ENCODE data around the gene POC5. TPM values are rescaled to one million over a fixed set of nuclear protein-coding genes. Genes with fewer than 3 reads are reported as not detected.

POC5 gene
- total RNA-seq, 1 donor from 2014 or later: 10.7 TPM

DNA sequence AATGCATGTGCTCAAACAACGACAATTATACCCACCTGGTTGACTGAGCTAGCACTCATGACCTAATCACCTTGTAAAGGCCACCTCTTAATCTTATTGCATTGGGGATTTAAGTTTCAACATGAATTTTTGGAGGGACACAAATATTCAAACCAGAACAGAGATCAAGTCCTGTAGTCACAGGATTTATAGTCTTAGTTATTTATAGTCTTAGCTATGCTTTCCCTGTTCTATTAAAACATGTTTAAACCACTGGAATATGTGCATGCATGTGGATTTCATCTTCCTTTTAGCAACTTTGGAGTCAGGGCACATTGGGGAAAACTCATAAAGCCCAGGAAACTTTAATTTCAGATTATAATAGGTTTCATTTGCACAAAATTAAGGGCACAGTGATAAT is 79.3 kb downstream of the POC5 start:
- H3K36me3 ChIP-seq: no peaks in the 10 kb centered on the region
- intact Hi-C loops (cut with DNase I): no loop called here
- no peak for ATAC-seq
- H3K4me3 ChIP-seq: no peak overlapping the region
- no peaks in the 10 kb centered on the region for H3K9me3 ChIP-seq
- DNase-seq: no peak
- H3K4me1 ChIP-seq: no peaks in the 10 kb centered on the region
- no peak for TF ChIP-seq CTCF (IDR thresholded peaks at IDR 0.05)
- no peak overlapping the region for H3K27ac ChIP-seq
- no peaks in the 10 kb centered on the region for H3K27me3 ChIP-seq (ENCODE audit: low read depth)

GRCh38 chr5:75632321-75632720 is 84.9 kb downstream of the POC5 start:
- Histone ChIP-seq H3K27ac (no peak overlapping the region), H3K36me3 (no peaks in the 10 kb centered on the region), H3K9me3 (no peaks in the 10 kb centered on the region), H3K4me1 (no peaks in the 10 kb centered on the region), H3K27me3 (ENCODE audit: low read depth) (no peaks in the 10 kb centered on the region), H3K4me3 (no peak overlapping the region)
- no peak for TF ChIP-seq CTCF (IDR thresholded peaks at IDR 0.05)
- intact Hi-C loops (cut with DNase I): no loop called here
- ATAC-seq (no peak), DNase-seq (no peak)

GRCh38 chr5:75630875-75631274 is 86.4 kb downstream of the POC5 start:
- DNase-seq (no peak), ATAC-seq (no peak)
- H3K27me3 ChIP-seq (ENCODE audit: low read depth): no peaks in the 10 kb centered on the region
- H3K4me1 ChIP-seq: no peaks in the 10 kb centered on the region
- TF ChIP-seq CTCF (IDR thresholded peaks at IDR 0.05): no peak
- H3K27ac ChIP-seq: no peak overlapping the region
- intact Hi-C loops (cut with DNase I): no loop called here
- no peak overlapping the region for H3K4me3 ChIP-seq
- no peaks in the 10 kb centered on the region for H3K36me3 ChIP-seq
- no peaks in the 10 kb centered on the region for H3K9me3 ChIP-seq

DNA sequence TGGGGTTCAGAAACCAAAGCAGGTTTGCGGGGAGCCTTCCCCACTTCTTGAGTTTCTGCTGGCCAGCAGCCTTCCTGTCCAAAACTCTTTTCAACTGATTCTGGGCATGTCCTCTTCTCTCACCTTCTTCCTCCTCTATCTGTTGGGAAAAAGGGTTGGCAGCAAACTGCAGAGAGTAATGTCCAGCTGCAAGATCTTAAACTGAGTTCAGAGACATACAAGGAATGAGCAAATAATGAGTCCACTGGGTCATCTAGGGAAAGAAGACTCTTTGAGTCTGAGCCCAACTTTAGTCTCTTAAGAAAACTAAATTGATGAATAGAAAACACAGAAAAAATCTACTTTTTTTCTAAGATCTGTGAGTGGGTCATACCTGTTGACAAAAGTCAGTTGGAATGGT is 89.4 kb downstream of the POC5 start:
- TF ChIP-seq CTCF (IDR thresholded peaks at IDR 0.05): no peak
- ATAC-seq (no peak), DNase-seq (no peak)
- Histone ChIP-seq H3K36me3 (no peaks in the 10 kb centered on the region), H3K4me3 (no peak overlapping the region), H3K27me3 (ENCODE audit: low read depth) (no peaks in the 10 kb centered on the region), H3K27ac (no peak overlapping the region), H3K4me1 (peaks cover 10% of the 10 kb centered on the region), H3K9me3 (no peaks in the 10 kb centered on the region)
- intact Hi-C loops (cut with DNase I): no loop called here

DNA sequence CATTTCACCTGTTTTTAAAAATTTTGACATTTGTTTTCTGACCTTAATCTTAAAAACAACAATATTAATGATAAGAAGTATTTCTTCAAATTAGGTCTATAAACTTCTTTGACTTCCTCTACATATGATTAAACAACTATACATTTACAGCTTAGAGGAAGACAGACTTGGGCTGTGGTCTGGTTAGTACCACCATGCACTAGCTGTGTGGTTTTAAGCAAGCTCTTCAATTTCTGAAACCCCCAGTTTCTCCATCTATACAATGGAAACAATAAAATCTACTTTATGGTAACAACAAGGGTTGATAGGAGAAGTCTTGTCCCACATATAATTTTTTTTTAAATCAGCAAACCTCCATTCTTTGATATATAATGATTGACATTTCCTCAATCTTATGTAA is 90.3 kb downstream of the POC5 start:
- Histone ChIP-seq H3K27ac (no peak overlapping the region), H3K4me1 (peaks cover 10% of the 10 kb centered on the region), H3K27me3 (ENCODE audit: low read depth) (no peaks in the 10 kb centered on the region), H3K9me3 (no peaks in the 10 kb centered on the region), H3K4me3 (no peak overlapping the region), H3K36me3 (no peaks in the 10 kb centered on the region)
- DNase-seq (no peak), ATAC-seq (no peak)
- intact Hi-C loops (cut with DNase I): no loop called here
- TF ChIP-seq CTCF (IDR thresholded peaks at IDR 0.05): no peak

Other genes with a start within 250 kb of the POC5 start
- gene CERT1, start 205.8 kb downstream of the POC5 start, total RNA-seq: 70.9 TPM
- 39.6 TPM for gene POLK, start 205.5 kb downstream of the POC5 start, total RNA-seq
- 4.3 TPM for gene ANKDD1B, start 106.0 kb downstream of the POC5 start, total RNA-seq